ENCODE results near the gene CCDC50.

The CCDC50 gene

GRCh38 chr3:191342006-191342405 is 12.8 kb downstream of the CCDC50 start:
- Histone ChIP-seq H3K36me3 (ENCODE audit: control insufficient read depth, insufficient read depth, low read length) (no peaks in the 10 kb centered on the region), H3K9ac (ENCODE audit: low read length) (no peak overlapping the region), H3K4me3 (ENCODE audit: low read length) (no peak overlapping the region), H3K4me1 (ENCODE audit: control insufficient read depth, insufficient read depth, low read length) (peaks cover 25% of the 10 kb centered on the region), H3K27ac (ENCODE audit: low read depth, low read length) (no peak overlapping the region), H3K27me3 (ENCODE audit: control insufficient read depth, insufficient read depth, low read length) (no peaks in the 10 kb centered on the region)

- peaks cover 25% of the 10 kb centered on the region for H3K4me1 ChIP-seq (ENCODE audit: control insufficient read depth, insufficient read depth, low read length)
- no peak overlapping the region for H3K4me3 ChIP-seq (ENCODE audit: low read length)
- H3K9ac ChIP-seq (ENCODE audit: low read length), result no peak overlapping the region
- no peaks in the 10 kb centered on the region for H3K36me3 ChIP-seq (ENCODE audit: control insufficient read depth, insufficient read depth, low read length)
- no peaks in the 10 kb centered on the region for H3K27me3 ChIP-seq (ENCODE audit: control insufficient read depth, insufficient read depth, low read length)
- no peak overlapping the region for H3K27ac ChIP-seq (ENCODE audit: low read depth, low read length)
Measured at GRCh38 chr3:191342411-191342810, 13.2 kb downstream of the CCDC50 start.

GRCh38 chr3:191343115-191343514 is 13.9 kb downstream of the CCDC50 start:
- Histone ChIP-seq H3K36me3 (ENCODE audit: control insufficient read depth, insufficient read depth, low read length) (no peaks in the 10 kb centered on the region), H3K4me3 (ENCODE audit: low read length) (no peak overlapping the region), H3K4me1 (ENCODE audit: control insufficient read depth, insufficient read depth, low read length) (peaks cover 24% of the 10 kb centered on the region), H3K27me3 (ENCODE audit: control insufficient read depth, insufficient read depth, low read length) (no peaks in the 10 kb centered on the region), H3K9ac (ENCODE audit: low read length) (no peak overlapping the region), H3K27ac (ENCODE audit: low read depth, low read length) (no peak overlapping the region)

GRCh38 chr3:191343913-191344312 is 14.7 kb downstream of the CCDC50 start:
- H3K27ac ChIP-seq (ENCODE audit: low read depth, low read length), result no peak overlapping the region
- no peaks in the 10 kb centered on the region for H3K27me3 ChIP-seq (ENCODE audit: control insufficient read depth, insufficient read depth, low read length)
- H3K4me1 ChIP-seq (ENCODE audit: control insufficient read depth, insufficient read depth, low read length), result peaks cover 19% of the 10 kb centered on the region
- H3K36me3 ChIP-seq (ENCODE audit: control insufficient read depth, insufficient read depth, low read length), result no peaks in the 10 kb centered on the region
- no peak overlapping the region for H3K9ac ChIP-seq (ENCODE audit: low read length)
- no peak overlapping the region for H3K4me3 ChIP-seq (ENCODE audit: low read length)

GRCh38 chr3:191345334-191345733 is 16.1 kb downstream of the CCDC50 start:
- Histone ChIP-seq H3K9ac (ENCODE audit: low read length) (no peak overlapping the region), H3K27me3 (ENCODE audit: control insufficient read depth, insufficient read depth, low read length) (no peaks in the 10 kb centered on the region), H3K36me3 (ENCODE audit: control insufficient read depth, insufficient read depth, low read length) (no peaks in the 10 kb centered on the region), H3K27ac (ENCODE audit: low read depth, low read length) (no peak overlapping the region), H3K4me1 (ENCODE audit: control insufficient read depth, insufficient read depth, low read length) (peaks cover 16% of the 10 kb centered on the region), H3K4me3 (ENCODE audit: low read length) (no peak overlapping the region)

- Histone ChIP-seq H3K36me3 (ENCODE audit: control insufficient read depth, insufficient read depth, low read length) (no peaks in the 10 kb centered on the region), H3K27me3 (ENCODE audit: control insufficient read depth, insufficient read depth, low read length) (no peaks in the 10 kb centered on the region), H3K27ac (ENCODE audit: low read depth, low read length) (no peak overlapping the region), H3K4me1 (ENCODE audit: control insufficient read depth, insufficient read depth, low read length) (peaks cover 10% of the 10 kb centered on the region), H3K4me3 (ENCODE audit: low read length) (no peak overlapping the region), H3K9ac (ENCODE audit: low read length) (no peak overlapping the region)
Measured at GRCh38 chr3:191347228-191347627, 18.0 kb downstream of the CCDC50 start.

GRCh38 chr3:191348098-191348497 is 18.9 kb downstream of the CCDC50 start:
- peaks cover 2% of the 10 kb centered on the region for H3K4me1 ChIP-seq (ENCODE audit: control insufficient read depth, insufficient read depth, low read length)
- no peak overlapping the region for H3K27ac ChIP-seq (ENCODE audit: low read depth, low read length)
- no peaks in the 10 kb centered on the region for H3K36me3 ChIP-seq (ENCODE audit: control insufficient read depth, insufficient read depth, low read length)
- H3K27me3 ChIP-seq (ENCODE audit: control insufficient read depth, insufficient read depth, low read length), result no peaks in the 10 kb centered on the region
- no peak overlapping the region for H3K9ac ChIP-seq (ENCODE audit: low read length)
- no peak overlapping the region for H3K4me3 ChIP-seq (ENCODE audit: low read length)

GRCh38 chr3:191350396-191351090 is 21.3 kb downstream of the CCDC50 start:
- Histone ChIP-seq H3K36me3 (ENCODE audit: control insufficient read depth, insufficient read depth, low read length) (no peaks in the 10 kb centered on the region), H3K27me3 (ENCODE audit: control insufficient read depth, insufficient read depth, low read length) (no peaks in the 10 kb centered on the region), H3K4me3 (ENCODE audit: low read length) (no peak overlapping the region), H3K9ac (ENCODE audit: low read length) (no peak overlapping the region), H3K4me1 (ENCODE audit: control insufficient read depth, insufficient read depth, low read length) (peaks cover 2% of the 10 kb centered on the region), H3K27ac (ENCODE audit: low read depth, low read length) (no peak overlapping the region)

GRCh38 chr3:191352014-191352413 is 22.8 kb downstream of the CCDC50 start:
- no peak overlapping the region for H3K4me3 ChIP-seq (ENCODE audit: low read length)
- no peaks in the 10 kb centered on the region for H3K27me3 ChIP-seq (ENCODE audit: control insufficient read depth, insufficient read depth, low read length)
- no peak overlapping the region for H3K27ac ChIP-seq (ENCODE audit: low read depth, low read length)
- H3K4me1 ChIP-seq (ENCODE audit: control insufficient read depth, insufficient read depth, low read length), result peaks cover 8% of the 10 kb centered on the region
- H3K36me3 ChIP-seq (ENCODE audit: control insufficient read depth, insufficient read depth, low read length), result no peaks in the 10 kb centered on the region
- H3K9ac ChIP-seq (ENCODE audit: low read length), result no peak overlapping the region

GRCh38 chr3:191353022-191353777 is 24.0 kb downstream of the CCDC50 start:
- Histone ChIP-seq H3K4me3 (ENCODE audit: low read length) (no peak overlapping the region), H3K4me1 (ENCODE audit: control insufficient read depth, insufficient read depth, low read length) (peaks cover 11% of the 10 kb centered on the region), H3K36me3 (ENCODE audit: control insufficient read depth, insufficient read depth, low read length) (no peaks in the 10 kb centered on the region), H3K9ac (ENCODE audit: low read length) (no peak overlapping the region), H3K27ac (ENCODE audit: low read depth, low read length) (no peak overlapping the region), H3K27me3 (ENCODE audit: control insufficient read depth, insufficient read depth, low read length) (no peaks in the 10 kb centered on the region)

GRCh38 chr3:191355406-191355805 is 26.2 kb downstream of the CCDC50 start:
- no peak overlapping the region for H3K27ac ChIP-seq (ENCODE audit: low read depth, low read length)
- peaks cover 10% of the 10 kb centered on the region for H3K4me1 ChIP-seq (ENCODE audit: control insufficient read depth, insufficient read depth, low read length)
- H3K4me3 ChIP-seq (ENCODE audit: low read length), result no peak overlapping the region
- no peaks in the 10 kb centered on the region for H3K27me3 ChIP-seq (ENCODE audit: control insufficient read depth, insufficient read depth, low read length)
- no peaks in the 10 kb centered on the region for H3K36me3 ChIP-seq (ENCODE audit: control insufficient read depth, insufficient read depth, low read length)
- H3K9ac ChIP-seq (ENCODE audit: low read length), result no peak overlapping the region

- Histone ChIP-seq H3K27ac (ENCODE audit: low read depth, low read length) (no peak overlapping the region), H3K27me3 (ENCODE audit: control insufficient read depth, insufficient read depth, low read length) (no peaks in the 10 kb centered on the region), H3K9ac (ENCODE audit: low read length) (no peak overlapping the region), H3K36me3 (ENCODE audit: control insufficient read depth, insufficient read depth, low read length) (peaks cover 9% of the 10 kb centered on the region), H3K4me3 (ENCODE audit: low read length) (no peak overlapping the region), H3K4me1 (ENCODE audit: control insufficient read depth, insufficient read depth, low read length) (peaks cover 9% of the 10 kb centered on the region)
Measured at GRCh38 chr3:191356631-191357439, 27.6 kb downstream of the CCDC50 start.
